ENCODE measurements around the gene TXNRD2.

The TXNRD2 gene

DNA sequence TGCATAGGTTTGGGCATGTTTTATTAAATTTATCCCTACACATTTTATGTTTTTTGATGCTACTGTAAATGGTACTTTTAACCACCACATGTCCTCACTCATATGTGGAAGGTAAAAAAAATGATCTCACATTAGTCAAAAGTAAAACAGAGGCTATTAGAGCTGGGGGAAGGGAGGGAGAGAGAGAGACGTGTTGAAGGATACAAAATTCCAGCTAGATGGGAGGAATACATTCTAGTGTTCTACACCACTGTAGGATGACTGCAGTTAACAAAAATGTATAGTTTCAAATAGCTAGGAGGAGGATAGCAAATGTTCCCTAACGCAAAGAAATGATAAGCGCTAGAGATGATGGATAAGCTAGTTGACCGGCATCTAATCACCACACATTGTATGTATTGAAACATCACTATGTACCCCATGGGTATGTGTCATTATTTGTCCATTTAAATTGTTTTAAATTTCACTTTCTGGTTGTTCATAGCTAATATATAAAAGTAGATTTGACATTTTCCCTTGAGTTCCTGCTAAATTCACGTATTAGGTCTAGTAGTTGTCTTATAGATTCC is 77.0 kb downstream of the TXNRD2 start:
- no peak for DNase-seq (ENCODE audit: low read depth in 2 of 2)

DNA sequence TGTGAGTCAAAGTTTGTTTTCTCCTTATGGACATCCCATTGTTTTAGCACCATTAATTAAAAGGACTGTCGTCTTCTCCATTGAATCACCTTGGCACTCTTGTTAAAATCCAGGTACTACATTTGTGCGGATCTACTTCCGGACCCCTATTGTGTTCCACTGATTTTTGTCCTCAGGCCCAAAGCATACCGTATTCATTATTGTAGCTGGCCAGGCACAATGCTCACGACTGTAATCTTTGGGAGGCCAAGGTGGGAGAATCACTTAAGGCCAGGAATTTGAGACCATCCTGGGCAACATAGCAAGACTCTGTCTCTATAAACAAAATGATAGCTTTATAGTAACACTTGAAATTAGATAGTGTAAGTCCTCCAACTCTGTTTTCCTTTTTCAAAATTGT is 78.0 kb downstream of the TXNRD2 start:
- DNase-seq (ENCODE audit: low read depth in 2 of 2) = no peak

DNA sequence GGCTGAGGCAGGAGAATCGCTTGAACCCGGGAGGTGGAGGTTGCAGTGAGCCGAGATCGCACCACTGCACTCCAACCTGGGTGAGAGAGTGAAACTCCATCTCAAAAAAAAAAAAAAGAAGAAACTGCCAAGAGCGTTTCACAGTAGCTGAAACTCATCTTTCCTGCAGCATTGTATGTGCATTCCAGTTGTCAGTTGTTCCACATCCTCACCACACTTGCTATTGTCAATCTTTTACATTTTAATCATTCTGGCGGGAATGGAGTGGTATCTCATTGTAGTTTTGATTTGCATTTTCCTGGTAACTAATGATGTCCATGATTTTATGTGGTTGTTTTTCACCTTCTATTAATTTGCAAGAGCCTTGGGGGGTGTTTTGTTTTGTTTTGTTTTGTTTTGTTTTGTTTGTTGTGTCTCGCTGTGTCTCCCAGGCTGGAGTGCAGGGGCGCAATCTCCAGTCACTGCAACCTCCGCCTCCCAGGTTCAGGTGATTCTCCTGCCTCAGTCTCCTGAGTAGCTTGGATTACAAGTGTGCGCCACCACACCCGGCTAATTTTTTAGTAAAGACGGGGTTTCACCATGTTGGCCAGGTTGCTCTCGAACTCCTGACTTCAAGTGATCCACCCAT is 78.9 kb downstream of the TXNRD2 start:
- DNase-seq (ENCODE audit: low read depth in 2 of 2) = no peak

DNA sequence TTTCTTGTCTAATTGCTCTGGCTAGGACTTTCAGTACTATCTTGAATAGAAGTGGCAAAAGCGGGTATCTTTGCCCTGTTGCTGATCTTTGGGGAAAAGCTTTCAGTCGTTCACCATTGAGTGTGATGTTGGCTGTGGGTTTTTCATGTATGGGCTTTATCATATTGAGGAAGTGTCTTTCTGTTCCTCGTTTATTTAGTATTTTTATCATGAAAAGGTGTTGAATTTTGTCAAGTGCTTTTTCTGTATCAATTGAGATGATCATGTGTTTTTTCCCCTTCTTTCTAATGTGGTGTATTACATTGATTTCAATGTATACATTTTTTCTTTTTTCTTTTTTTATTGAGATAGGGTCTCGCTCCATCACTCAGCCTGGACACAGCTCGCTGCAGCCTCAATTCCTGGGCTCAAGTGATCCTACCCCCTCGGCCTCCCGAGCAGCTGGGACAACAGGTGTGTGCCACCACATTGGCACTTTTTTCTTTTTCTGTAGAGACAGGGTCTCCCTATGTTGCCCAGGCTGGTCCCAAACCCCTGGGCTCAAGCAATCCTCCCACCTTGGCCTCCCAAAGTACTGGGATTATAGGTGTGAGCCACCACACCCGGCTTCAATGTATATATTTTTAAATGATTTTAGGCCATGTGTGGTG is 81.6 kb downstream of the TXNRD2 start:
- DNase-seq (ENCODE audit: low read depth in 2 of 2) = no peak

DNA sequence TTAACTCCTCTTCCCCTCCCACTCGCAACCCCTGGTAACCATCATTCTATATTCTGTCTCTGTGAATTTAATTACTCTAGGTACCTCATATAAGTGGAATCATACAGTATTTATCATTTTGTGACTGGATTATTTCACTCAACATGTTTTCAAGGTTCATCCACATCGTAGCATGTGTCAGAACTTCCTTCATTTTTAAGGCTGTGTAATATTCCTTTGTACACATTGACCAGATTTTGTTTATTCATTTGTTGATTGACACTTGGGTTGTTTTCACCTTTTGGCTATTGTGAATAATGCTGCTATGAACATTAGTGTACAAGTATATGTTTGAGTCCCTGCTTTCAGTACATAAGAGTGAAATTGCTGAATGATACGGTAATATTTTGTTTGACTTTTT is 84.2 kb downstream of the TXNRD2 start:
- DNase-seq (ENCODE audit: low read depth in 2 of 2) = no peak

DNA sequence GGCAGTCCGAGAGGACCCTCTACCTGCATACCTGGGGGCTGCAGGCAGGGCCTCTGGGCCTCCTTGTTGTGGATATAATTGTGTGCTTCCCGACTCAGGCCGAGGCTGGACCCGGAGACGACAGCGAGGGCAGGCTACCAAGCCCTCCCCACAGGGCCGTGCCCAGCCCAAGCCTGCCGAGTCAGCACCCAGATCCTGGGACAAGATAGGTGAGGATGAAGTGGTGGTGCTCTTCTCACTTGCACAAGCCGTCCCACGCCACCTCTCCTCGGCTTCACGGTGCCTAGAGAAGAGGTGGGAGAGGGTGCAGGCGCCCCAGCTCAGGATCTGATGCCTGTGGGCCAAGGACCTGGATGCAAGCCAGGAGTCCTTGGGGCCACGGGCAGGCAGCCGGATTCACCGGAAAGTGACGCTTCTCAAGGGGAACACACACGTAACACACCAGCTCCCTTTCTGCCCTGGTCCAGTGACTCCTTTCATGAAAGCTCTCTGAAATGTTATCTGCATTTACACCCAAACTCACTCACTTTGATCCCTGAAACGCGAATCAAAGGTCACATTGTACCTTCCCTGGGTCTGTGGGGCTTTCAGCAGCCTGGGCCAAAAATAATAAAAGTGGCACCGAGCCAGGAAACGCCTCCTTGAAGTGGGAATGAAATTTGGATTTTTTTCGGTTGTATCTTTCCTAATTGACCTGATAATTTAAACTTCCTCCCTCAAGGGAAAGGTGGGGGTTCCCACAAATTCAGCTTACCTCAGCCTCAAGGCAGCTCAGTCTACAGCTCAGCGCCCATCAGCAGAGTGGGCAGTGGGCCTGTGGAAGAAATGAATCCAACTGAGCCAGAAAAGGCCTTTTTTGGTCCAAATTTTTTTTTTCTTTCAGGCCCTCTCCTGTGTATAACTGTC is 85.9 kb downstream of the TXNRD2 start:
- DNase-seq (ENCODE audit: low read depth in 2 of 2) = peak; percentile 53 to 54

DNA sequence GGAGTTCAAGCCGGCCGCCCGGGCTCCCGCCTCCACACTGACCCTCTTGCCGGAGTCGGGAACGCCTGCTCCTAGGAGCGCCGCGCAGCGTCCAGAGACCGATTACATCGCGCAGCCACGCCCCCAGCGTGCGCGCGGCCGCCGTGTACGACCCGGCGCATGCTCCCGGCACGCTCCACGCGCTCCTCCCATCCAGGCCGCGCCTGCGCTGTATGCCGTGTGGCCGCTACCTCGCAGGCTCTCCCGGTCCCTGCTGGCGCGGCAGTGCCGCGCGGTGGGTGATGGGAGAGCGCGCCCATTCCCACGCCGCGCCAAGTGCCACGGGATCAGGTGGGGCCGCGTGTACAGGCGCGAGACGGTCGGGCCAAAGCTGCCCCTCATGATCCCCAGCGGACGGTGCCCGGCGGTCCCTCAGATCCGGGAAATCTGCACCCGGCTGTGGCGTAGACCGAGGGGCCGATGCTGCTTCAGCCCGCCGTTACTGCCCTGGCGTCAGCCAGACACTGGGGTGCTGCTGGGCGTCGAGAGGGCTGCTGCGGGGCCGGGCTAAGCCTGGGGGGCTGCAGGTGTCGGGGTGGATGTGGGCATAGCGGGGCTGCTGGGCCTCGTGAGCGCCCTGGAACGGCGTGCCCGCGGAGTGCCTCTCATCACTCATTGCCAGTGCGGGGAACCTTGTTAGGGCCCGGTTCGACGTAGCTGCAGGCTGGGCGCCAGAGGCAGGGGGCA is 86.7 kb downstream of the TXNRD2 start, which contains the start of the genes GNB1L and RTL10:
Gene GNB1L (minus strand): TSS at position 97 of the 726 bp plus-strand sequence. CDS start 33,519 bp downstream, outside the sequence.
Gene RTL10 (minus strand): TSS at position 97 of the 726 bp plus-strand sequence. CDS start 2,613 bp downstream, outside the sequence.
- DNase-seq (ENCODE audit: low read depth in 2 of 2) = peak; percentile 93

DNA sequence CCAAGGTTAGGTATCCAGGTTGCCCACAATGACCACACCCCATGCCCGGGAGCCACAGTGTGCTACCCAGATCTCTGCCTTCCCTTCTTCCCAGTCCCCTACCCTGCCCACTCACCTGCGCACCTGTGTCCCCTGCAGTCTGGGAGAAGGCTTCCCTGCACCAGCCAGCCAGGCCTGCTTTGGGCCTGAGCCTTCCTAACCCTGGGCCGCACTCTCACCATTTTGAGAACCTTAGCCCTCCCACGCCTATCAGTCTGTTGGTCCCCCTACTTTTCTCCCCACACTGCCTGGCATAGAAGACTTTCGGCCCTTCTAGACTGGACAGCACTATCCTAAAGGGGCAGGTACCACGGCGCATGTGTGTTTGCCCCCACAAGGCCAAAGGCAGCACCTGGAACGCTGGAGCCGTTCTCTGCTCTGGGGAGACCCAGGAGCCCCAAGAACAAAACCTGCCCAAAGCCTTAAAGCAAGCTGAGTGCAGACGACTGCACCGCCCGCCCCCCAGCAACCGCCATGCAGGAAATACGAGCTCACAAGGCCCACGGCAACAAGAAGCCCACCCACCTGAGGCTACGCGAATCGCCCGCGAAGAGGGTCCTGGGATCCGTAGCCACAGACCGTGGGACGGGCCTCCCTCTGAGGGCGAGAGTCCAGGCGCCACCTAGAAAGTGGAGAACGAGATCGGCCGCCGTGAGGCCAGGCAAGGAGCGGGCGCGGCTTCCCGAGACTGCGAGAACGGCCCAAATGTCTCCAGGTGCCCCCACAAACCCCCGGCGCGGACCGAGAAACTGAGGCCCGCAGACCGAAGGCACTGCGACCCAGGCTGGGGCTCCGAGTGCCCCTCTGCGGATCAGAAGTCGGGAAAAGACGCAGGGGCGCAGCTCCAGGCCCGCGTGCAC is 87.5 kb downstream of the TXNRD2 start:
- DNase-seq (ENCODE audit: low read depth in 2 of 2) = no peak

DNA sequence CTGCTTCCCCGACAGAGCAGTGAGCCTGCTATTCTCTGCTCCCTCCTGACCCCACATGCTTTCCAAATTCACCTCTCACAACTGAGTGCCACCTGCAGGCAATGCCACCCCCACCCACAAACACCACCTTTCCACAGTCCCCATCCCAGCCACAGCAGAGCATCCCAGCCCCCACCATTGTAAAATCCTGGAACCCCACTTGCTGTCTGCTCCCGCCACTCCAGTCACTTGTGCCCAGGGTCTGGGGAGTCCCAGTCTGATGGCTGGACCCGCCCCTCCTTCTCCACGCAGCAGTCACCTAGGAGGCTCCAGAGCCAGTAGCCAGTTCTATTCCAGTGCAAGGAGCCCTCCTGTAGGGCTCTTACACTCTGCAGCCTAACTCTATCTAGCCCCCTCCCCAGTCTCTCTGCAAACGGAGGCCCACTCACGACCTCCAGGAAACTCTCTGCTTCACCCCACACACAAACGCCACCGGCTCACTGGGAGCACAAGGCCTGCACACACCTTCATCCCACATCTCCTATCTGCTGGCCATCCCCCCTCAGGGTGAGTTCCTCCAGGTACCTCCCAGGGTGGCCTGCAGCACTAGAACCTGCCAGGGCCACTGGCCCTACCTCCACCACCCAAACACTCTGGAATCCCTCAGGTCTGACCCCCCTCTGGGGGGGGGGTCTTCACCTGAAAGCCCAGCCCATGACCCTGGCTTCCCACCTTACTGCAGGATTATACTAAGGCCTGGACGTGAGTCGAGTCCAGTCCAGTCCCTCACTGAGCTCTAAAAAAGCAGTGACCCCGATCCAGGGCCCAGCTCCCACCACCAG is 88.3 kb downstream of the TXNRD2 start:
- DNase-seq (ENCODE audit: low read depth in 2 of 2) = no peak

DNA sequence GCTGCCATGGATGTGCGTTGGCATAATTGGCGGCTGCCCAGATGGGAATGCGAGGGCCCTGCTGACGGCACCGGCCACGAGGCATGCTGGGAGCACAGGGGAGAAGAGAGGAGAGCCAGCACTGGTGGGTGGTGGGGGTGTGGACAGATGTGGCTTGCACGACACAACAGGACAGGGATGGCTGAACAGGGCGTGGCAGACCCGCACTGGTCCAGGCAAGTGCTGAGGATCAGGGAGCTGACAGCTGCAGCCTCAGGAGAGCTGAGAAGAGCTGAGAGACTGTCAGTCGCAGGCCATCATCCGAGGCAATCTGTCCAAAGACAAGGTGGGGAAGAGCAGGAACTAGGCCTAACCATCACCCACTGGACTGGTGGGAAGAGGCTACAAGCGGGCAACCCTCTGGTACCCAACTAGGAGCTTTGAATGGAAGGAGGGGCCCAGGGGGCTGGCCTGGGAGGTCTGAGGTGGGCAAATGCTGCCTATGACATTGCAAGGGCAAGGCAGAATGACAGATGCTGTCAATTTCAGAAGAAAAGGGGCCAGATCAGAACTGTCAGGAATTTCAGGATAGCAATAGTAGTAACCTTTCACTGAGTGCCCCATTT is 89.3 kb downstream of the TXNRD2 start:
- DNase-seq (ENCODE audit: low read depth in 2 of 2) = no peak

DNA sequence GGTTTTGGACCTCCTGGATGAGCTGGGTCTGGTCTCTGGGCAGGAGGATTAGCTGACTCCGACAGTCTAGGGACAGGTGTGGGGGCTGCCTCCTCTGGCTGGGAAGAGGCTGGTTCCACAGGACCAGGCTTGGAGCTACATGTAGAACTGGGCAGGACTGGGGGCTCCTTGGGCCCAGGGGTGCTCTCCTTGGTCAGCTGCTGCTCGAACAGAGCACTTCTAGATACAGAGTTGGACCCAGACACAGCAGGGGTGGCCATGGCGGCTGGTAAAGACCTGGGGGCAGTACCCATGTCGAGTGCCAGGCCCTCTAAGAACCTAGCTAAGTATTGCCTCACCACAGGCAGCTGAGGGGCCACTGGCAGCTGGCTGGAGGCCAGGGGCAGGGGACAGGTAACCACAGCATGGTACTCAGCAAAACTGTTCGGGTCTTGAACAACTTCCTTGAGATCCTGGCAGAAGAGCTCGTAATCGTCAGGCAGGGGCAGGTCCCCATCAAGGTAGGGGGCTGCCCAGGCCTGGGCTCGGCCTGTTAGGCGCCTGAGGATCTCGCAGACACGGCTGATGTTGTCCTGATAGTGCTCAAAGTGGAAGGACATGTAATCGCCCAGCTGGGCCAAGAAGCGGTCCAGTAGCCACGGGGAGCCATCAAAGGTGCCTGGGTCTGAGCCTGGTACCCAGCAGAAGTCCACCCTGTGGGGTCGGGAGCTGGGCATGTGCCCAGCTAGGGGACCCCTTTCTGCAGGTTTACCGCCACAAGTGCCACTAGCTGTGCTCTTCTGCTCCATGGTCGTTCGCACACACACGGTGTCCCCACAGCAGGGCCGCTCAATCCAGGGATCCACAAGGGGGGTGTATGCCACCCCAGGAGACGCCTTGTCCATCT is 90.1 kb downstream of the TXNRD2 start:
- no peak for DNase-seq (ENCODE audit: low read depth in 2 of 2)

DNA sequence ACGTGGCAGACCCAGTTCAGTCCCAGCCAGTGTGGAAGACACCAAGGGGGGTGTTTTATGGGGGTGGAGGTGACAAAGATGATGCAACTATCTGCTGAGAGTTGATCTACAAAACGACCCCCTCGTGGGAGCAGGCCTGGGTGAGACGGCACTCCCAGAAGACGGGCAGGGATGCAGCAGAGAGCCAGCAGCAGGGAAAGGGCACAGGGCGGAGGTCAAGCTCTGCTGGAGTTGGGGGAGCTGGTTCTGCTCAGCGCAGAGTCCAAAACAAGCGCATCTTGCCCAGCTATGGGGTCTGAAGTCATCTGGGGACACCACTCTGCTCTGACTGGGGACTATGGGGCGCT is 90.9 kb downstream of the TXNRD2 start:
- DNase-seq (ENCODE audit: low read depth in 2 of 2) = no peak

DNA sequence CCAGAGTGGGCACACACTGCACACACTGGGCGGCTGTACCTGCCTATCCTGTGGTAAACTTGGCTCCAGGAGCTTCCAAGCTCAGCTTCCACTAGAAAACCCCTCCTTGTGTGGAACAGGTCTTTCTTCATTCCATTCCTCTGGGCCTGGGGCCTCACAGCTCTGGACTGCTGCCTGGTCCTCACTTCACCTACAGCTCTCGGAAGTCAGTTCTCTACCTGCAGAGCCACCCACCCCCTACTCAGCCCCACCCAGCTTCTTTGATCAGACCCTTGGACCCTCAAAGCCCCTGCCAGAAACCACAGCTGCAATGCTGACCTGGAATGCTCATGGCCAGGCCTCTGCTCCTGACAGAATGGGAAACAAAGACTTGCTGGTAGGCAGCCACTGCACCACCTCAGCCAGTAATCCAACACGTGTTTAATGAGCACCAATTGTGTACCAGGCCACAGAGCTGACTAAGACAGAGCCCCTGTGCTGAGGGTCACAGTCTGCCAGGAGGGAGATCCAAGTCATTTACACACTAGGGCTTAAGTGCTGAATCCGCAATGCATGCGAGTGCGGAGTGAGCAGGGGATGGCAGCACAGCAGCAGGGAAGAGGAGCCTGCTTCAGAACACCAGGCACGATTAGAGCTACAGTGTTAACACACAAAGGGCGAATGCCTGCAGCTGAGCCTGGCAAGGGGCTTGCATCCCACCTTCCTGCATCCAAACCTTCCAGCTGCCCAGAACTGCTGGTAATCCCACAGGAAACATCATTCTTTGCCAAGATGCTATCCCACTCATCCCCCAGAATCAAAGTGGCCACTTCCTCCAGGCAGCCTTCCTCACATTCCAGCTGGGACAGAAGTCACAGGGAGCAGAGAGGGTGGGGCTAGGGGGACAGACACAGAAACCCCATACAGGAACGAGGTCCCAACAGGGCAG is 91.5 kb downstream of the TXNRD2 start:
- no peak for DNase-seq (ENCODE audit: low read depth in 2 of 2)

DNA sequence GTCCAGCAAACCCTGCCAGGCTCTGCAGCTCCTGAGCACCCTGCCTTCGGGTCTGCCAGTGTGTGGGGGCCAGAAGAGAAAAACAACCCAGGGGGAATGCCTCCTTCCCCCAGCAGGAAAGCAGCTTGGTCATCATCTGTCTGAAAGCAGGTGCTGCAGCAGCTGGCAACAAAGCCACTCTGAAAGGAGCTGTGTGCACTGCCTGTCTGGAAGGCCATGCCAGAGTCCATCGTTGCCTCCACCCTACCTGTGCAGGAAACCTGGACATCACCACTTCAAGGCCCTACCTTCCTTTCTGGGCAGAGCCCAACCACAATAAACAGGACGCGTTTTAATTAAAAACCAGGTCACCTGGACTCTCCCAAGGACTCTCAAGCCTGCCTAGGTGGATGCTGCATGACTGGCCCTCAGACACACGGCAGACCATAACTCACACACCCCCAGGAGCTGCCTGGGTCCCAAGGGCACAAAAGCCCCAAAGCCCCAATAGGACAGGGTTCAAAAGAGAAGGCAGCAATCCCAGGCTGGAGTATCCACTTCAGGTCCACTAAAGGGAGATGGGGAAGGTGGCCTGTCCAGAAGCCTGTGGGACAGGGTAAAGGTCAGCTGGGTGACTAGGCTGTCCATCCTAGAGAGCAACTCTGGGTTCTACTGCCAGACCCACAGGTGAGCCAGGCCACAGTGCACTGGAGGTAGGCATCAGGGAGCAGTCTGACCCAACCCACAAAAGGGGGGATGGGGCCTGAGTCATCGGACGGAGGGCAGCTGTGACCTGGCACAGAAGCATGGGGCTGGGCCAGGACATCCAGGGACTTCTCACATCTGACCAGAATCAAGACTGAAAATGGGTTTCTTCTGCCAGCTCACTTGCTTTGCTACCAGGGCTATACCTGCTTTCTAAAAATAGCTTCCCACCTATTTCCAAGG is 93.1 kb downstream of the TXNRD2 start:
- DNase-seq (ENCODE audit: low read depth in 2 of 2) = no peak

DNA sequence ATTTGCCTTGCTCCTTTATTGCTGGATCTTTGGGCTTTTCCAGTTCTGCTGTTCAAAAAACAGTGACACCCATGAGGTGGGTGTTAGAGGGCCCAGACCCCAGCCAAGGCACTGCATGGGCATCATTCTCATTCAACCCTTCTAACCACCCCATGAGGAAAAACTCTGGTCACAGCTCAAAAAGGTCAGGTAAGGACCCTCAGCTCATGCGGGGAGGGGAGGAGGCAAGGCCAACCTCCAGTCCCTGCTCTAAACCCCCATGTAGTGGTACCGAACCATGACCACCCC is 94.3 kb downstream of the TXNRD2 start:
- no peak for DNase-seq (ENCODE audit: low read depth in 2 of 2)

DNA sequence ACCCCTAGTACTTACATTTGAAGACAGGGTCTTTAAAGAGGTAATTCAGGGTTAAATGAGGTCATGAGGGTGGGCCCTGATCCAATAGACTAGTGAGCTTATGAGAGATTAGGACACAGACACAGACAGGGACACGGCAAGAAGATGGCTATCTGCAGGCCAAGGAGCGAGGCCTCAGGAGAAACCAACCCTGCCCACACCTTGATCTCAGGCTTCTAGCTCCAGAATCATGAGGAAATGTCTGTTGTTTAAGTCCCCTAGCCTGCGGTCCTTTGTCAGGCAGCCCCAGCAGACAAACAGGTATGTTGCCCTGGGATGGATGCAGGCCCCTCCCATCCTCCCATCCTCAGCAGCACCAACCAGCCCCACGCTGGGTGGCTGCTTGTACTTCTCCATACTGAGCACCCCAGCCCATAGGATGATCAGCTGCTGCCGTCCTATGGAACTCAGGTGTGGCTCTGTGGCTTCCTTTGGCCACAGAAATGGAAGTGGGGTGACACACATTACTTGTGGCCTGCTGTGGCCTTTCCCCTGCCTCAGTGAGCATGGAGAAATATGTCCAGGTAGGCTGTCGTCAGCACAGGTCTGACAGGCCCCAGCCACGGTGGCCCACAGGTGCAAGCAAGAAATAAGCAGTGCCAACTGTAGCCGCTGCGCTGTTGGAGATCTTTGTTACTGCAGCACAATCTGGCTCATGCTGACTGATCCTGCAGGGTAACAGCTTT is 94.8 kb downstream of the TXNRD2 start:
- DNase-seq (ENCODE audit: low read depth in 2 of 2) = no peak
